Stimulated activated CD8-positive, alpha-beta memory T cell treated with anti-CD3 and anti-CD28 coated beads, Interleukin-12 subunit alpha, Interleukin-12 subunit beta, amount 100 ng/mL, for 4 hours (primary cell): ENCODE measurements around the gene XYLT2.

Experiments
- DNase-seq: peaks from one replicate; pipeline ENCODE4 v3.0.0-alpha.2; 2020; ENCODE audit warnings: low read depth

Gene XYLT2

DNA sequence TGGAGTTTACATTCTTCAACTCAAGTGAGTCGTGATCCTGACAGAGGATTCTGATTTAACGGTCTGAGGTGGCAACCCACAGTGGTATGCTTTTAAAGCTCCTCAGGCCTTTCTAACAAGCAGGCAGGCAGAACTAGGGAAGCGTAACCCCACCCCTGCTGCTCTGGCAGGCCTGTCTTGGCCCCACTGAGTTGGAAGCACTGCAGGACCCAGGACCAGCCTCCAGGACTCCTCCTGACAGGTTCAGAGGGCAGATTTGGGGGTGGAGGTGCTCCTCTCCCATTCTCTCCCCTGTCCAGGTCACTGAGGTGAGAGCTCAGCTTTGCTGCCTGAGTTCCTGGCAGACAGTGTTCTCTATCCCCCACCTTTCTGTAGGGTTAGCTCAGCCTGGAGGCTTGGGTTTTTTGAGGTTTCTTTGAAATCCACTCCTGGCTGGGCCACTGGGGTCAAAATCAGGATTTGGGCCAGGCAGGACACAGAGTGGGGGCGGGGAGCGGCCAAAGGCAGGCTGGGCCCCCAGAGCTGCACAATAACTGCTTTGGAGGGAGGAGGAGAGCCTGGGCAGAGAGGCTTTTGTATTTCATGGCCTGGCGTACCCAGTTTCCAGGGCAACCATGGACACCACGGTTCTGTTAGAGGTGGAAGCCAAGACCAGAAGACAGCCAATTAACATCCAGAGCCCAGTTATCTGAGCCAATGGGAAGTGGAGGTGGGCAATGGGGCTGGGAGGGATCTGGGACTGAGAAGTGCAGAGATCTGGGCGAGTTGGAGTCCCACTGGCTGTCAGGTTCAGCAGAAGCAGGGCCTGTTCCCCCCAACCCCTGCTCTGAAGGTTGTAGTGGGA lies 17.5 kb downstream of the XYLT2 start:
- no peak for DNase-seq

GRCh38 chr17:50364061-50364458 lies 18.1 kb downstream of the XYLT2 start:
- no peak for DNase-seq

DNA sequence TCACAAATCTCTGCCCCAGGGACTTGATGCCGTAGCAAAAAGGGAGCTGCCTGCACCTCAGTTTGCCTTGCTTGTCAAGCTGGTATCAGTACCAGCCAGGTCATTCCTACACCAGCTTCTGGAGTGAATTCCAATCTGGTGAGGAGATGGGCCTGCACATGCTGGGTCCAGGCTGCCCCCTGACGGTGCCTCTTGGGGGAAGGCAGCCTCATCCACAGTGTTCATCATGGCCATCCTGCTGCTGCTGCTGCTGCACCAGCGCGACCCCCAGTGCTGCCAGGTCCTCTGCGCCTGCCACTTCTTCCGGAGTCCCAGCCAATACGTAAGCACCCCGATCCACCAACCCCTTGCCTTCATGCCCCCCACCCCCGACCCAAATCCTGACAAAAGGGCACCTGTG lies 18.8 kb downstream of the XYLT2 start:
- DNase-seq = no peak

GRCh38 chr17:50365165-50365564 lies 19.2 kb downstream of the XYLT2 start:
- no peak for DNase-seq

- no peak for DNase-seq
Observed at GRCh38 chr17:50365649-50366393, 19.9 kb downstream of the XYLT2 start.

- DNase-seq = no peak
Observed at GRCh38 chr17:50367401-50367800, 21.5 kb downstream of the XYLT2 start.

DNA sequence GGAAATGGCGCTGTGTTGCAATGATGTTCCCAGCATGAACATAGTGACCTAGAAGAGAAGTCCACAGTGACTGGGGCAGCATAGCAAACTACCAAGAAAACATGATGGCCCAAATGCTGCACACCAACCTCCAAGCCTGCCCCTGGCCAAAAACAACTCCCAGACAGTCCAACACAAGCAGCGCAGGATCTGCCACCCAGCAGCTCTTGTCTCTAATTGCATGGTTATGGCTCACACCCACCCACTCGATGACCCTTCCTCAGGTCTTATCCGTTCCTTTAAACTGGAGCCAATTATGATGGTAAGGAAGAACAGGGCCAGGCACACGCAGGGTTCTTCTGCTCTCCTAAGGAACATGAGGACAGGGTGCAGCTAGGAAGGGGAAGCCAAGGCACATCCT lies 24.1 kb downstream of the XYLT2 start:
- no peak for DNase-seq

DNA sequence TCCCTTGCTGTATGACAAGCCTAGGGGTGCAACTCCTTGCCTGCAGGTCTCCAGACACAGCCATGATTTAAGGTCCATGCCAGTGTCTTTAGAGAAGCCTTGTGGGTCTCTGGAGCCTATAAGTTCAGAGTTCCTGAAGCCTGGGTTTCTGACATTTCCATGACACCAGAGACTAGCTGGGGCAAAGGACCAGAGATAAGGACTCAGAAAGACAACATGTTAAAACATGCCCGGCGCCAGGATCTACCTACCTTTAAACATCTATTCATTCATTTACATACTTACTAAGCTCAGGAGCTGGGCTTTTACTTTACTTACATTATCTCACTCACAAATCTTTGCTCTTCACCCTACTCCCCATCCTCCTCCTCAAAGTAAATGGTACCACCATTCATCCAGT lies 25.6 kb downstream of the XYLT2 start:
- DNase-seq = no peak

DNA sequence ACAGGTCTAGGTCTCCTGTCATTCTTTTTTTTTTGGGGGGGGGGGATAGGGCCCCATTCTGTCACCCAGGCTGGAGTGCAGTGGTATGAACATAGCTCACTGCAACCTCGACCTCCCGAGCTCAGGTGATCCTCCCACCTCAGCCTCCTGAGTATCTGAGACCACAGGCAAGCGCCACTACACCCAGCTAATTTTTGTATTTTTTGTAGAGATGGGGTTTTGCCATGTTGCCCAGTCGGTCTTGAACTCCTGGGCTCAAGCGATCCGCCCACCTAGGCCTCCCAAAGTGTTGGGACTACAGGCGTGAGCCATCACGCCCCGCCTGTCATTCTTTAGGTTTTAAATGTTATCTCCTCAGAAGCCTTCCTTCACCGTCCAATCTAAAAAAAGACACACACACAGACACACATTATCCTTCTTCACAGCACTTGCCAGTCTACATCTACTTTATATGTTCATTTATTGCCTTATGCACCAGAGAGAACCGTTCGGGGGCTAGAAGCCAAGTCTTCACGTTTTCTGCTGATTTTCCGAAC lies 26.4 kb downstream of the XYLT2 start:
- no peak for DNase-seq

DNA sequence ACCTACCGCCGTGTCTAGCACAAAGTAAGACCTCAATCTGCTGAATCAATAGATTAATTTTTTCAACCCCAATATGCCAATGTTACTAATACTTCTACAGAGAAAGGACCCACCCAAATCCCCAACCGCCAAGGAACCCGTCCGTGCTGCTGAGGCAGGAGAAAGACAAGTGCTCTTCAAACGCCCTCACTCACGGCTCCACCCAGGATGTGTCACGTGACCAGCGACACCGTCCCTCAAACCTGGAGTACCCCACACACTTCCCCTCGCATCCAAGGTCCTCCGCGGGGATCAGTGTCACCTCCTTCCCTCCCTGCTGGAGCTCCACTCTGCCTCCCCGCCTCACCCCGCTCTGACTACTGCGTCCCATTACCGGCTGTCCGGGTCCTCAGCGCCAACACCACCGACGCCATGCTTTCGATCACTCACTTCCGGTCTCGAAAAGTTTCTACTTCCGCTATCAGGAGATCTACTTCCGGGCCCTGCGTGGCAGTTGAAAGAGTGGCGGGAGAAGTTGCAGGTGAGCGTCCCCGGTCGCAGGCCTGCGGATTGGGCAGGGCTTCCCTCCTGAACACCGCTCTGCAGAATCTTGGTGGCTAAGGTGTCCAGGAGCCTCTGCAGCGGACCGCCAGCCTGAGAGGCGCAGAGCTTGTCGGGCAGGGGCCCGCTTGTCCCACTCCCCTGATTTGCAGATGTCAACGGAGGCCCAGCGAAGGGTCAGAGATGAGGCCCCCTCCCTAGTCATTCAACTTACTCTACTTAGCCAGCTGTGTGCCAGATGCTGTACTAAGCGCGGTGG lies 27.0 kb downstream of the XYLT2 start, which contains the start of the genes EME1 and MRPL27:
Gene EME1, plus strand, starts transcription at position 472 of the 799 bp plus-strand sequence. CDS start 1,980 bp downstream, outside the sequence.
Gene MRPL27, minus strand, starts transcription at position 427 of the 799 bp plus-strand sequence. Its CDS starts 14 bp downstream, at position 413.
- peak; percentile 74 for DNase-seq

DNA sequence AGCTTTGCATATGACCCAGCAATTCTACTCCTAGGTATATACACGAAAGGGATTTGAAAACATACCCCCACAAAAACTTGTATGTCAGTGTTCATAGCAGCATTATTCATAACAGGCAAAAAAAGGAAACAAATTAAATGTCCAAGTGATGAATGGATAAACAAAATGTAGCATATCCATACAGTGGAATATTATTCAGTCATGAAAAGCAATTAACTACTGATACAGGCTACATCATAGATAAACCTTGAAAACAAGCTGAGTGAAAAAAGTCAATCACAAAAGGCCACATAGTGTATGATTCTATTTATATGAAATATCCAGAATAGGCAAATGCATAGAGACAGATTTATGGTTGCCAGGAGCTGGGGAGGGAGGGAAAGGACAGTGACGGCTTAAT lies 27.8 kb downstream of the XYLT2 start:
- DNase-seq = no peak

DNA sequence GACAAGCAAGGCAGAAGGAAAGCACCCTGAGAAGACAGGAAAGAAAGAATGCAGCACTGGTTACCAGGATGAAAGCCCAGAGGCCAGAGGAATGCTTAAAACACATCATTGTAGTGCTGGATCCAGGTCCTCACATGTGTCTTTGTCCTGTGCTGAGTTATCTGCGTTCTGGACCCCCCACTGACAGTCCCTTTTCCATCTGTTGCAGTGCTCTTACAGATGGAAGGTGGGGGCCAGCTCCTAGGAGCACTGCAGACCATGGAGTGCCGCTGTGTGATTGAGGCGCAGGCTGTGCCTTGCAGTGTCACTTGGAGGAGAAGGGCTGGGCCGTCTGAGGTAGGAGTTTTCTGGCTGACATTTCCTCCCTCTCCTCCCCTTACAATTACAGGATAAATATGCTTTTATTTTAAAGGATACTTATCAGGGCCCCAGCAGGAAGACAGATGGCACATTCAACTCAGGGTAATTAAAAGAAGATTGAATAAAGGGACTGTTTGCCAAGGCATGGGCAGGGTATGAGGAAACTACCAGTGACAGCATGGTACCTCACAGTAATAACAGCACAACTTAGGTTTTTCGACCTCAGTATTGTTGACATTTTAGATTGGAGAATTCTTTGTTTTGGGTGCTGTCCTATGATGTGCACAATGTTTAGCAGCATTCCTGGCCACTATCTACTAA lies 30.1 kb downstream of the XYLT2 start:
- DNase-seq = no peak

GRCh38 chr17:50379351-50380132 lies 33.6 kb downstream of the XYLT2 start:
- DNase-seq = no peak

GRCh38 chr17:50380369-50381259 lies 34.7 kb downstream of the XYLT2 start:
- no peak for DNase-seq

- no peak for DNase-seq
Observed at GRCh38 chr17:50381260-50381815, 35.4 kb downstream of the XYLT2 start.

- no peak for DNase-seq
Observed at GRCh38 chr17:50381920-50382319, 36.0 kb downstream of the XYLT2 start.

GRCh38 chr17:50382931-50383330 lies 37.0 kb downstream of the XYLT2 start:
- DNase-seq = no peak

DNA sequence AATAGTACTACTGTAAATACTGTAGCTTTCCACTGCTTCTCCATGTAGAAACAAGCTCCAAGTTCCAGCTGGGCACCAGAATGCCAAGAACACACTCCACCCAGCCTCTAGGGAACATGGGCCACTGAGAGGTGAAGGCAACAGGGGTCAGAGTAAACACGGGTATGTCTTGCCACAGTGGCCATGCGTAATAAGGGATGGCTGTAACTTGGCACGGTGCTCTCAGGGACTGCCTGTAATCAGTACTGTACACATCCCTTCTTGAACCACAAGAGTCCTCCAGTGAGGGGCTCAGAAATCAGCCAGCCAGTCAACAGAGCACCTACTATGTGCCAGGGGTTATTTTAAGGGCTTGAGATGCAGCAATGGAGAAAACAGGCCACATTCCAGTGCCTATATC lies 40.6 kb downstream of the XYLT2 start:
- no peak for DNase-seq

- no peak for DNase-seq
Observed at GRCh38 chr17:50388728-50389127, 42.8 kb downstream of the XYLT2 start.
